A673 (cell line): Measurements from ENCODE around the gene PHYH. TPM values are rescaled to one million over a fixed set of nuclear protein-coding genes. Genes with fewer than 3 reads are reported as not detected.

ENCODE experiments used
- BruUV-seq: library from RNA; stranded (reverse); fragments of 400-500 nt; replicated peaks from 2 replicates; lab custom pipeline; 2021; lab: Mats Ljungman, UMichigan
- CTCF ChIA-PET: fragments of 300-600 bp; sonication (Branson Sonifier 250); formaldehyde crosslinking; loops from one replicate; lab custom pipeline; 2022; ENCODE audit warnings: antibody characterized with exemption; lab: Charles Lee
- POLR2A ChIA-PET: fragments of 300-600 bp; sonication (Branson Sonifier 250); formaldehyde crosslinking; loops from one replicate; lab custom pipeline; 2022; ENCODE audit warnings: antibody characterized with exemption; ENCODE audit not compliant: low non-redundant PET; lab: Charles Lee
- DNase-seq: peaks from one replicate; pipeline ENCODE4 v3.0.0-alpha.2; 2015; ENCODE audit warnings: low spot score
- H3K27ac ChIP-seq: fragments of 200-600 bp; sonication (generic); 2 replicates; pipeline ENCODE4 v1.5.1; 2016; ENCODE audit warnings: mixed run types, low read depth, mild to moderate bottlenecking, mixed read lengths, antibody characterized with exemption, low read length; ENCODE audit not compliant: poor library complexity, severe bottlenecking
- H3K27me3 ChIP-seq: fragments of 200-600 bp; sonication (generic); replicated peaks from 2 replicates; pipeline ENCODE4 v1.6.1; 2017; ENCODE audit warnings: mixed run types, low read depth, mild to moderate bottlenecking, mixed read lengths, antibody characterized with exemption, low read length; ENCODE audit not compliant: insufficient read depth, poor library complexity
- H3K36me3 ChIP-seq: fragments of 200-600 bp; sonication (generic); 2 replicates; pipeline ENCODE4 v1.6.1; 2016; ENCODE audit warnings: mixed run types, mild to moderate bottlenecking, mixed read lengths, antibody characterized with exemption, low read length; ENCODE audit not compliant: insufficient read depth, poor library complexity, severe bottlenecking
- H3K4me1 ChIP-seq: fragments of 200-600 bp; sonication (generic); 2 replicates; pipeline ENCODE4 v1.6.1; 2017; ENCODE audit warnings: mixed run types, mild to moderate bottlenecking, mixed read lengths, antibody characterized with exemption, low read length; ENCODE audit not compliant: insufficient read depth, poor library complexity, severe bottlenecking
- H3K4me3 ChIP-seq: fragments of 200-600 bp; sonication (generic); 2 replicates; pipeline ENCODE4 v1.5.1; 2016; ENCODE audit warnings: low read depth, mixed run types, mild to moderate bottlenecking, mixed read lengths, low read length; ENCODE audit not compliant: poor library complexity, severe bottlenecking
- H3K9me3 ChIP-seq: fragments of 200-600 bp; sonication (generic); 2 replicates; pipeline ENCODE4 v1.6.1; 2016; ENCODE audit warnings: mixed run types, low read depth, mild to moderate bottlenecking, mixed read lengths, antibody characterized with exemption, low read length; ENCODE audit not compliant: poor library complexity, severe bottlenecking
- EZH2 ChIP-seq: fragments of 200-600 bp; sonication (generic); IDR thresholded peaks from 2 replicates; pipeline ENCODE4 v1.6.1; 2017; ENCODE audit warnings: borderline replicate concordance, low read depth, mild to moderate bottlenecking, mixed read lengths, antibody characterized with exemption, low read length; ENCODE audit not compliant: poor library complexity, severe bottlenecking
- intact Hi-C: fragments of 100-400 bp; cut with micrococcal nuclease; formaldehyde crosslinking; loops from one replicate; pipeline ENCODE4 v1.10.0; 2022; ENCODE audit not compliant: unreplicated experiment
- total RNA-seq: library from RNA; stranded (reverse); gene quantifications from 2 replicates; pipeline ENCODE4 v1.2.3, GENCODE V29; 2021
- TF ChIP-seq, protein P1 (sequence below): fragments of 300-800, 200-600 bp; sonication (generic); conservative IDR thresholded peaks from 2 replicates; pipeline ENCODE4 v1.5.1; 2017; ENCODE audit warnings: low read depth, mild to moderate bottlenecking, antibody characterized with exemption, low read length, moderate library complexity, mixed read lengths

The PHYH gene
- total RNA-seq, 1 experiment from 2014 or later = 5.1 TPM

- CTCF ChIA-PET = no interaction called here
- no peaks in the 10 kb centered on the region for H3K36me3 ChIP-seq
- POLR2A ChIA-PET = no interaction called here
- no peaks in the 10 kb centered on the region for H3K27me3 ChIP-seq
- no peak overlapping the region for H3K4me3 ChIP-seq
- intact Hi-C loops = no loop called here
- H3K9me3 ChIP-seq = no peaks in the 10 kb centered on the region
- TF ChIP-seq, protein P1, sequence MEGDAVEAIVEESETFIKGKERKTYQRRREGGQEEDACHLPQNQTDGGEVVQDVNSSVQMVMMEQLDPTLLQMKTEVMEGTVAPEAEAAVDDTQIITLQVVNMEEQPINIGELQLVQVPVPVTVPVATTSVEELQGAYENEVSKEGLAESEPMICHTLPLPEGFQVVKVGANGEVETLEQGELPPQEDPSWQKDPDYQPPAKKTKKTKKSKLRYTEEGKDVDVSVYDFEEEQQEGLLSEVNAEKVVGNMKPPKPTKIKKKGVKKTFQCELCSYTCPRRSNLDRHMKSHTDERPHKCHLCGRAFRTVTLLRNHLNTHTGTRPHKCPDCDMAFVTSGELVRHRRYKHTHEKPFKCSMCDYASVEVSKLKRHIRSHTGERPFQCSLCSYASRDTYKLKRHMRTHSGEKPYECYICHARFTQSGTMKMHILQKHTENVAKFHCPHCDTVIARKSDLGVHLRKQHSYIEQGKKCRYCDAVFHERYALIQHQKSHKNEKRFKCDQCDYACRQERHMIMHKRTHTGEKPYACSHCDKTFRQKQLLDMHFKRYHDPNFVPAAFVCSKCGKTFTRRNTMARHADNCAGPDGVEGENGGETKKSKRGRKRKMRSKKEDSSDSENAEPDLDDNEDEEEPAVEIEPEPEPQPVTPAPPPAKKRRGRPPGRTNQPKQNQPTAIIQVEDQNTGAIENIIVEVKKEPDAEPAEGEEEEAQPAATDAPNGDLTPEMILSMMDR = no peak
- no peak for TF ChIP-seq EZH2
- DNase-seq = no peak
- no peaks in the 10 kb centered on the region for H3K4me1 ChIP-seq
- no peak overlapping the region for H3K27ac ChIP-seq
- BruUV-seq = no TSS peak
Measured at GRCh38 chr10:13306103-13306502, 6.2 kb upstream of the PHYH start.

- H3K4me3 ChIP-seq = peak overlapping the region; percentile 63
- ChIA-PET CTCF (interaction anchor here (0.6 to 2.0 kb wide), 6 partner anchors 14 to 141 kb away, joined by 3 to 11 read pairs (median 4); partner anchors contain the start of gene MCM10), POLR2A (no interaction called here)
- BruUV-seq = no TSS peak
- no peaks in the 10 kb centered on the region for H3K27me3 ChIP-seq
- no peak overlapping the region for H3K27ac ChIP-seq
- H3K4me1 ChIP-seq = peaks cover 5% of the 10 kb centered on the region
- no peak for DNase-seq
- intact Hi-C loops = loop anchor here (1.0 kb wide), 1 partner anchor 142 kb away; the partner anchor contains the start of gene MCM10
- no peaks in the 10 kb centered on the region for H3K36me3 ChIP-seq
- H3K9me3 ChIP-seq = no peaks in the 10 kb centered on the region
- no peak for TF ChIP-seq EZH2
- TF ChIP-seq, protein P1 = no peak
Measured at GRCh38 chr10:13302821-13303555, 3.1 kb upstream of the PHYH start.

- POLR2A ChIA-PET = no interaction called here
- Histone ChIP-seq H3K27me3 (no peaks in the 10 kb centered on the region), H3K4me3 (peak overlapping the region; percentile 79), H3K9me3 (no peaks in the 10 kb centered on the region), H3K4me1 (peaks cover 5% of the 10 kb centered on the region), H3K36me3 (no peaks in the 10 kb centered on the region), H3K27ac (no peak overlapping the region)
- TF ChIP-seq, protein P1 = no peak
- TF ChIP-seq EZH2 = no peak
- CTCF ChIA-PET = no interaction called here
- BruUV-seq = no TSS peak
- intact Hi-C loops = no loop called here
- DNase-seq = no peak
Measured at GRCh38 chr10:13298748-13299436, 972 bp downstream of the PHYH start.
